Activated T-helper 1 cell treated with Interleukin-2 at 50 U/mL for 16 hours (primary cell): ENCODE results near the gene PDZD2.

Experiments used
- DNase-seq: peaks from one replicate; pipeline ENCODE4 v3.0.0-alpha.2; 2020; ENCODE audit warnings: low read depth

Gene PDZD2

GRCh38 chr5:31880449-31880848 is 241.5 kb downstream of the PDZD2 start:
- DNase-seq: no peak

GRCh38 chr5:31884896-31885295 is 246.0 kb downstream of the PDZD2 start:
- no peak for DNase-seq

- no peak for DNase-seq
Observed at GRCh38 chr5:31886206-31886605, 247.3 kb downstream of the PDZD2 start.

GRCh38 chr5:31887556-31887955 is 248.6 kb downstream of the PDZD2 start:
- DNase-seq: no peak

GRCh38 chr5:31888564-31888963 is 249.6 kb downstream of the PDZD2 start:
- DNase-seq: no peak

- DNase-seq: no peak
Observed at GRCh38 chr5:31889001-31889561, 250.2 kb downstream of the PDZD2 start.

GRCh38 chr5:31890046-31890445 is 251.1 kb downstream of the PDZD2 start:
- DNase-seq: no peak

GRCh38 chr5:31894141-31894540 is 255.2 kb downstream of the PDZD2 start:
- DNase-seq: no peak

GRCh38 chr5:31895199-31895820 is 256.4 kb downstream of the PDZD2 start:
- no peak for DNase-seq

GRCh38 chr5:31898036-31898632 is 259.2 kb downstream of the PDZD2 start:
- no peak for DNase-seq

GRCh38 chr5:31900296-31900865 is 261.4 kb downstream of the PDZD2 start:
- no peak for DNase-seq

GRCh38 chr5:31901807-31902530 is 263.0 kb downstream of the PDZD2 start:
- no peak for DNase-seq

GRCh38 chr5:31908396-31908795 is 269.5 kb downstream of the PDZD2 start:
- DNase-seq: no peak

GRCh38 chr5:31909073-31909472 is 270.1 kb downstream of the PDZD2 start:
- DNase-seq: no peak

- DNase-seq: no peak
Observed at GRCh38 chr5:31911291-31912265, 272.6 kb downstream of the PDZD2 start.

GRCh38 chr5:31913808-31914207 is 274.9 kb downstream of the PDZD2 start:
- DNase-seq: no peak

GRCh38 chr5:31916327-31916726 is 277.4 kb downstream of the PDZD2 start:
- no peak for DNase-seq

GRCh38 chr5:31918739-31919138 is 279.8 kb downstream of the PDZD2 start:
- DNase-seq: no peak

- no peak for DNase-seq
Observed at GRCh38 chr5:31921852-31922305, 282.9 kb downstream of the PDZD2 start.

GRCh38 chr5:31924005-31924404 is 285.1 kb downstream of the PDZD2 start:
- no peak for DNase-seq

GRCh38 chr5:31931874-31932273 is 292.9 kb downstream of the PDZD2 start:
- no peak for DNase-seq
